22Rv1 (cell line): ENCODE results near the gene AGBL3.

Experiments used
- CTCF ChIP-seq: fragments of 450-650 bp; IDR thresholded peaks from 2 replicates; pipeline ENCODE4 v1.5.1; 2017; ENCODE audit warnings: mild to moderate bottlenecking
- ZFX ChIP-seq: fragments of 450-650 bp; IDR thresholded peaks from 2 replicates; pipeline ENCODE4 v1.6.1; 2017; ENCODE audit warnings: antibody characterized with exemption, borderline replicate concordance

GRCh38 chr7:135078051-135078450 lies 91.7 kb downstream of the AGBL3 start:
- TF ChIP-seq CTCF (no peak), ZFX (no peak)
